Measurements from ENCODE around the gene PHF11.

The PHF11 gene

DNA sequence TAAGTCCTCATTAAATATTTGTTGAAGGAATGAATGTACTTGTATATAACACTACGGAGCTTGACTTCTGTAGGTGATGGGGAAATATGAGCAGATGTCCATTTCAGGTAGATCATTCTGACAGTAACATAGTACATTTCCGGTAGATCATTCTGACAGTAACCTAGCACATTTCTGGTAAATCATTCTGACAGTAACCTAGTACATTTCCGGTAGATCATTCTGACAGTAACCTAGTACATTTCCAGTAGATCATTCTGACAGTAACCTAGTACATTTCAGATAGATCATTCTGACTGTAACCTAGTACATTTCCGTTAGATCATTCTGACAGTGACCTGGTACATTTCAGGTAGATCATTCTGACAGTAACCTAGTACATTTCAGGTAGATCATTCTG lies 2.5 kb downstream of the PHF11 start:
- no peak for DNase-seq (ENCODE audit: low spot score)

- peak; percentile 18 for DNase-seq (ENCODE audit: low spot score)
These were observed 4.3 kb downstream of the PHF11 start for GRCh38 chr13:49499889-49500660.

- DNase-seq (ENCODE audit: low spot score) = no peak
These were observed 7.2 kb downstream of the PHF11 start for GRCh38 chr13:49502954-49503353.

- DNase-seq (ENCODE audit: low spot score) = no peak
These were observed 8.2 kb downstream of the PHF11 start for GRCh38 chr13:49503951-49504350.

- DNase-seq (ENCODE audit: low spot score) = no peak
These were observed 16.8 kb downstream of the PHF11 start for GRCh38 chr13:49512578-49512977.

GRCh38 chr13:49516467-49516866 lies 20.7 kb downstream of the PHF11 start:
- no peak for DNase-seq (ENCODE audit: low spot score)

- DNase-seq (ENCODE audit: low spot score) = no peak
These were observed 21.7 kb downstream of the PHF11 start for GRCh38 chr13:49517461-49517860.

GRCh38 chr13:49521224-49521623 lies 25.5 kb downstream of the PHF11 start:
- no peak for DNase-seq (ENCODE audit: low spot score)

DNA sequence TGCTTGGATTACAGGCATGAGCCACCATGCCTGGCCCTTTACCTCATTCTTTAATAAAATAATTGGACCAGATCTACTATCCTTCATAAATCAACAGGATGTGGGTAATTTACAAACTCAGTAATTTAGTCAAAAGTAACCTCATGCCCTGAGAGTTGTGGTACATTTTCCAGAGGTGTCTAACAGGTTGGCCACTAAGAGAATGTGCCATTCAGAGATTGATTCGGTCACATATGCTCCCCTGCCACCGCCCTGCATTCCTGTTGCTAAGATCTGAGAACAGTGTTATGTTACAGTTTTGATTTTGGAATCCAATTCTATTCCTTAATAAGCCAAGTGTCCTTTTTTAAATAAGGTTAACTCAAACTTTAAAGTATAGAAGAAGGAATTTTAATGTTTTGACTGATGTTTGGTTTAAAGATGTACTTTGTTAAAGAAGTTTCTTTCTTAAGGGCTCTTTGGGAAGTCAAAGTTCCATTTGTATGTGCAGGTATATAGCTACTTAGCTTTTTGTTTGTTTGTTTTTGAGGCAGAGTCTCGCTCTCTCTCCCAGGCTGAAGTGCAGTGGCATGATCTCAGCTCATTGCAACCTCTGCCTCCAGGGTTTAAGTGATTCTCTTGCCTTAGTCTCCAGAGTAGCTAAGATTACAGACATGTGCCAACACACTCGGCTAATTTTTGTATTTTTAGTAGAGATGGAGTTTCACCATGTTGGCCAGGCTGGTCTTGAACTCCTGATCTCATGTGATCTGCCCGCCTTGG lies 29.2 kb downstream of the PHF11 start:
- no peak for DNase-seq (ENCODE audit: low spot score)

- no peak for DNase-seq (ENCODE audit: low spot score)
These were observed 31.4 kb downstream of the PHF11 start for GRCh38 chr13:49527123-49527522.

DNA sequence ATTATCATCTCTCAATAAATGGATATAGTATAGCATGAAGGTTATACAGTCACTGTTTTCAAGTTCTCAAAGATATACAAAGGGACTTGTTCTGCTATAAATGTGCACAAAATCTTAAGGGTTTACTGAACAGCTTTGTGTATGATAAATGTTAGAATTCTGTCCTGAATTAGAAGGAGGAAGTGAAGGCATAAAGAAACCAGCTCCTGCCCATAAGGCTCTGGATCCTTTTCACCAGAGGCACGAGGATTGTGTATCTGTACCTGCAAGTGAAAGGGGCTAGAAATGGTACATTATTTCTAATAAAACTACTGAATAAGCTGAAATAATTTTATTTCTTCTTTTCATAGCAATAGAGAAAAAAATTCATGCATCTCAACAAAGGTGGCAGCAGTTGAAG lies 32.4 kb downstream of the PHF11 start:
- no peak for DNase-seq (ENCODE audit: low spot score)

DNA sequence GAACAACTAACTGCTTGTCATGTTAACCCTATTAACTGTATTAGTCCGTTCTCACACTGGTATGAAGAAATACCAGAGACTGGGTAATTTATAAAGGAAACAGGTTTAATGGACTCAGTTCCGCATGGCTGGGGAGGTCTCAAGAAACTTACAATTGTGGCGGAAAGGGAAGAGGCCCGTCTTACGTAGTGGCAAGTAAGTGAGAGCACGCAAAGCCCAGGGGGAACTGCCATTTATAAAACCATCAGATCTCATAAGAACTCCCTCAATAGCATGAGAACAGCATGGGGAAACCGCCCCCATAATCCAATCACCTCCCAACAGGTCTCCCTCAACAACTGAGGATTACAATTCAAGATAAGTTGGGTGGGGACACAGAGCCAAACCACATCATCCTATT lies 34.7 kb downstream of the PHF11 start:
- no peak for DNase-seq (ENCODE audit: low spot score)

GRCh38 chr13:49532593-49532992 lies 36.8 kb downstream of the PHF11 start:
- DNase-seq (ENCODE audit: low spot score) = no peak

- no peak for DNase-seq (ENCODE audit: low spot score)
These were observed 37.3 kb downstream of the PHF11 start for GRCh38 chr13:49533011-49533410.

DNA sequence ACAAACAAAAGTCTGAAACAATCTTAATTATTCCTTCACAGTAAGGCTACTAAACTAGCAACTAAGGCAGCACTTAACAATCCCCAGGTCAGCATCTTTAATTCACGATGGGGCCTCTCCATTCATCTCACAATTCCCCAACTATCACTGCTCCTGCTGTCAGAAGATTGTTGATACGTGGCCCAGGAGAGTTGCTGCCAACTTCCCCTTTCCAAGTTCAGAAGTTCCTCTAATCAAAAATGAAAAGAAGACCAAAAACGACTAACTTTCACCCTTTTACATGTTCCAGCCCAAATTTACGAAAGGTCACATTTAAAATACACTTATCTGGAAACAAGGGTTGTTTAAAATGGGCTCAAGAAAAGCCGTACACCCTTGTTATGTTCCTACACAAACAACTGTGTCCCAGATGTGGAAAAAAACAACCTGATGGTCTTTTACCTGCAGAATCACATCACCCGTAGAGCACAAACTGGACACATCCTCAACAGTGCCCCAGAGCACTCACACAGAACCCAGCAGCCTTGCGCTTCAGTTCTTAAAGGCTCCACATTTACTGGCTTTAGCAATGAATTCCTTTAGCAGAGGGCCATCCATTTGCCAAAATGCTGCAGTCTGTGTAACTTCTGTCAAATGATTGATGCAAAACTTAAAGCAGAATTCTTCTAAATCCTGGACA lies 38.0 kb downstream of the PHF11 start:
- no peak for DNase-seq (ENCODE audit: low spot score)

- no peak for DNase-seq (ENCODE audit: low spot score)
These were observed 40.6 kb downstream of the PHF11 start for GRCh38 chr13:49536144-49536873.

- no peak for DNase-seq (ENCODE audit: low spot score)
These were observed 42.7 kb downstream of the PHF11 start for GRCh38 chr13:49538404-49538803.

- no peak for DNase-seq (ENCODE audit: low spot score)
These were observed 43.6 kb downstream of the PHF11 start for GRCh38 chr13:49539313-49539712.

GRCh38 chr13:49539746-49540145 lies 44.0 kb downstream of the PHF11 start:
- DNase-seq (ENCODE audit: low spot score) = no peak

DNA sequence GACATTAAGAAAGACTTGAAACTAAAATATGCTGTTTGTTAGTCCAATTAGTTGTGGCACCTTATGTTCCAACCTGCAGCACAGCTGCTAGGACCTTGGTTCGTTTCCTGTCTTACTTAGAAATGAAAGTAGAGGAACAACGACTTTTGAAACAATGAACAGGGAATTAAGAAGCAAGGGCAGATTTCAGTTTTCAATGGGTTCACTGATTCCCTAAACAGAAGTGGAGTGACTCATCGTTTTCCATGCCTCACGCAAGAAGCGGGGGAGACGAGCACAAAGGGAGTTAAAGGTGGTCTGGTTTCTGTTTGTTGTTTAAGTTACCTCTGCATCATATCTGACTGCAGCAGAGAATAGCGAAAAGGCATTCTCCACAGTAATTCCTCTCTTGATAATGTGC lies 44.8 kb downstream of the PHF11 start:
- DNase-seq (ENCODE audit: low spot score) = no peak

DNA sequence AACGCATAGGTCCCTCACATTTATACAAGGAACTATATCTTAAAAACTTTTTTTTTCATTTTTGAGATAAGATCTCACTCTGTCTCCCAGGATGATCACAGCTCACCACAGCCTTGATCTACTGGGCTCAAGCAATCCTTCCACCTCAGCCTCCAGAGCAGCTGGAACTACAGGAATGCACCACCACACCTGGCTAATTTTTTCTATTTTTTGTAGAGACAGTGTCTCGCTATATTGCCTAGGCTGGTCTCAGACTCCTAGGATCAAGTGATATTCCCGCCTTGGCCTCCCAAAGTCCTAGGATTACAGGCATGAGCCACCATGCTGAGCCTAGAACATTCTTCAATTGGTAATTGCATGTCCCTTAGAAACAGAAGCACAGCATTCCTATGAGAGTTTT lies 47.9 kb downstream of the PHF11 start:
- DNase-seq (ENCODE audit: low spot score) = no peak

DNA sequence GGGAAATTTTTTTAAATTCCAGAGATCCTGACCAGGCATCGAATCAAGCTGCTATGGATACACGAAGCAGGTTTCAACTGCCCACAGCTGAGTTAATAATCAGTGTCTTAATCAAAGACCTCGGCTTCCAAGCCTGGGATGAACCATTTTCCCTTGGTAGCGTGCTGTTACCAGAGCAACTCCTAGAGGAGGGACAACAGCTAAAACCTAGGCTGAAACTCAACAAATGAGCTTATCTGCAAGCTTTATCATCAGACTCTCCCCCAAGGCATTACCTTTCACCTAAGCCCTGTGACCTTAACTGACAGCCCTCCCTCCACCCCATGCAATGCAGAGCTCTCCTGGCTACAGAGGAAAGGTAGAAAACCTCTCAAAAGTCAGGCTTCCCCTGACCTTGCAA lies 49.9 kb downstream of the PHF11 start:
- no peak for DNase-seq (ENCODE audit: low spot score)

All from CD4-positive, alpha-beta T cell treated with Interleukin-15 for 4 hours (primary cell).